NB4 (cell line): ENCODE results near the gene PIPOX.

Source experiments
- CTCF ChIP-seq: IDR thresholded peaks from one replicate; pipeline ENCODE4 v1.5.1; 2012; ENCODE audit warnings: low read depth, low read length
- MAX ChIP-seq: IDR thresholded peaks from 2 replicates; pipeline ENCODE4 v1.6.1; 2011; ENCODE audit warnings: low read depth, low read length
- MYC ChIP-seq: IDR thresholded peaks from 2 replicates; pipeline ENCODE4 v1.6.1; 2011; ENCODE audit warnings: low read depth, low read length
- POLR2A ChIP-seq: IDR thresholded peaks from 2 replicates; pipeline ENCODE4 v1.6.1; 2011; ENCODE audit warnings: mild to moderate bottlenecking; ENCODE audit not compliant: insufficient read length; ENCODE audit errors: extremely low read depth

- TF ChIP-seq MAX (no peak), CTCF (no peak), POLR2A (no peak), MYC (no peak)
Observed at GRCh38 chr17:29051194-29051593, 8.3 kb downstream of the PIPOX start.
